ENCODE results near the gene PIK3R5.
A peak's percentile ranks its signal among the peaks of the same experiment; 100 is the strongest.
"Not testable (repeated sequence)": the region's sequence is repeated elsewhere in the genome, so short reads cannot be mapped to it uniquely, and the experiment has no call there.

PIK3R5 gene

GRCh38 chr17:8965394-8966168 lies at the start of gene PIK3R5:
Gene PIK3R5 (minus strand): TSS chr17:8965707. CDS start chr17:8911494, 54,213 bp downstream.
- DNase-seq (ENCODE audit: low read depth in 2 of 2): peak; percentile 77 to 80

GRCh38 chr17:9011001-9011400 lies 45.5 kb upstream of the PIK3R5 start:
- DNase-seq (ENCODE audit: low read depth in 2 of 2): no peak

- DNase-seq (ENCODE audit: low read depth in 2 of 2): no peak
These were observed 44.2 kb upstream of the PIK3R5 start for GRCh38 chr17:9009737-9010136.

GRCh38 chr17:9009096-9009495 lies 43.6 kb upstream of the PIK3R5 start:
- no peak for DNase-seq (ENCODE audit: low read depth in 2 of 2)

GRCh38 chr17:9007052-9007714 lies 41.7 kb upstream of the PIK3R5 start:
- no peak for DNase-seq (ENCODE audit: low read depth in 2 of 2)

GRCh38 chr17:9006175-9006767 lies 40.8 kb upstream of the PIK3R5 start:
- no peak for DNase-seq (ENCODE audit: low read depth in 2 of 2)

- no peak for DNase-seq (ENCODE audit: low read depth in 2 of 2)
These were observed 39.4 kb upstream of the PIK3R5 start for GRCh38 chr17:9004961-9005285.

GRCh38 chr17:9004132-9004960 lies 38.8 kb upstream of the PIK3R5 start:
- DNase-seq (ENCODE audit: low read depth in 2 of 2): no peak

- no peak for DNase-seq (ENCODE audit: low read depth in 2 of 2)
These were observed 38.0 kb upstream of the PIK3R5 start for GRCh38 chr17:9003355-9004131.

GRCh38 chr17:9002606-9003354 lies 37.3 kb upstream of the PIK3R5 start:
- no peak for DNase-seq (ENCODE audit: low read depth in 2 of 2)

GRCh38 chr17:9002227-9002605 lies 36.7 kb upstream of the PIK3R5 start:
- no peak for DNase-seq (ENCODE audit: low read depth in 2 of 2)

- DNase-seq (ENCODE audit: low read depth in 2 of 2): no peak
These were observed 36.1 kb upstream of the PIK3R5 start for GRCh38 chr17:9001559-9001958.

- peak; percentile 63 to 71 for DNase-seq (ENCODE audit: low read depth in 2 of 2)
These were observed 32.6 kb upstream of the PIK3R5 start for GRCh38 chr17:8997994-8998628.

- no peak for DNase-seq (ENCODE audit: low read depth in 2 of 2)
These were observed 30.2 kb upstream of the PIK3R5 start for GRCh38 chr17:8995711-8996110.

GRCh38 chr17:8994319-8994718 lies 28.8 kb upstream of the PIK3R5 start:
- DNase-seq (ENCODE audit: low read depth in 2 of 2): peak; percentile 63 to 64

GRCh38 chr17:8991514-8992285 lies 26.2 kb upstream of the PIK3R5 start:
- DNase-seq (ENCODE audit: low read depth in 2 of 2): peak; percentile 49 to 55

GRCh38 chr17:8988263-8988935 lies 22.9 kb upstream of the PIK3R5 start:
- not testable (repeated sequence) for DNase-seq (ENCODE audit: low read depth in 2 of 2)

- DNase-seq (ENCODE audit: low read depth in 2 of 2): no peak
These were observed 20.8 kb upstream of the PIK3R5 start for GRCh38 chr17:8986295-8986694.

All from stimulated activated CD8-positive, alpha-beta memory T cell treated with anti-CD3 and anti-CD28 coated beads, Interleukin-2, amount 100 ng/mL, for 48 hours (primary cell).